ENCODE results near the gene RAB1A.
"Not testable (repeated sequence)": the region's sequence is repeated elsewhere in the genome, so short reads cannot be mapped to it uniquely, and the experiment has no call there.

RAB1A gene

DNA sequence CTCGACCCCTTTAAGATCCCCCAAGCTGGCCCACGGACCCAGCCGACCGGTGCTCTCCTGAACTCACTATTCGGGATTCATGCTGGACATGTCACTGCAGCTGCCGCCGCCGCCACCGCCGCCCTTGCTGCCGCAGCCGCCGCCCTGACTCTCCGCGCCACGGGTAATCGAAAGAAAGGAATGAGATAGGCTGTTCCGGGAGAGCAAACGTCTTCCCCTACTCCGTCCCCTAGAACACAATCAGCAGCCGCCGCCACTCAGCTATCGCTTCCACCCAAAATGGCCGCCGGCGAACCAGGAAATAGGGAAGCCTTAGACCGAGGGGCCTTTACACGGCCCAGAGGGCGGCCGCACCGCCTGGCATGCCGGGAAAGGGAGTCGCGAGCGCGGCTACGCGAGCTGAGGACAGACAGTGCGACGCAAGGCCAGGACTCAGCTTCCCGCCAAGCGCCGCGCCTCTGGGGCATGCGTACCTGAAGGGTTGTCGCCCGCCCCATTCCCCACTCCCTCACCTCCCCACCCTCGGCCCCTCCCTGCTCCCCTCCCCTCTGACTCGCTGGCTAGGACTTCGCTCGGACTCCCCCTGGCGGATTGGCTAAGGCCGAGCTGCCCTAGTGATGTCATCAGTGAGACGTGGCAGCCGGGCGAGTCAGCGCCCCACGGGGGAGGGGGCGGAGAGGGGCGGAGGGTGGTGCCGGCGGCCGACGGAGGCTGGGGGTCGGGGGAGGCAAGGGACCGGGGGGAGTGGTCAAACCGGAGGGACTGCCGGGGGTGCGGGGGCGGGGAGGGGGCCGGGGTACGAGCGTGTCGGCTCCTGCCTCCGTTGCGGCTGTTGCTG is at the start of gene RAB1A:
Gene RAB1A, minus strand, starts transcription at position 281 of the 838 bp plus-strand sequence. Its CDS starts 191 bp downstream, at position 90.
- DNase-seq (ENCODE audit: low spot score) = peak; percentile 100

- no peak for DNase-seq (ENCODE audit: low spot score)
These were observed 48.0 kb upstream of the RAB1A start for GRCh38 chr2:65177751-65178442.

GRCh38 chr2:65175894-65176530 is 46.1 kb upstream of the RAB1A start:
- no peak for DNase-seq (ENCODE audit: low spot score)

DNA sequence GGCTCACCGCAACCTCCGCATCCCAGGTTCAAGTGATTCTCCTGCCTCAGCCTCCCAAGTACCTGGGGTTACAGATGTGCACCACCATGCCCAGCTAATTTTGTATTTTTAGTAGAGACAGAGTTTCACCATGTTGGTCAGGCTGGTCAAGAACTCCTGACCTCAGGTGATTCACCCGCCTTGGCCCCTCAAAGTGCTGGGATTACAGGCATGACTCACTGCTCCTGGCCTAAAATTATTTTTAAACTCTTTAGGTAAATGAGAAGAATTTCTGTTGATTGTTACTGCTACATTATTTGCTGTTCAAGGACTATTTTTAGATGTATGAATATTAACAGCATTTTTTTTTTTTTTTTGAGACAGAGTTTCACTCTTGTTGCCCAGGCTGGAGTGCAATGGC is 44.1 kb upstream of the RAB1A start:
- DNase-seq (ENCODE audit: low spot score) = not testable (repeated sequence)

DNA sequence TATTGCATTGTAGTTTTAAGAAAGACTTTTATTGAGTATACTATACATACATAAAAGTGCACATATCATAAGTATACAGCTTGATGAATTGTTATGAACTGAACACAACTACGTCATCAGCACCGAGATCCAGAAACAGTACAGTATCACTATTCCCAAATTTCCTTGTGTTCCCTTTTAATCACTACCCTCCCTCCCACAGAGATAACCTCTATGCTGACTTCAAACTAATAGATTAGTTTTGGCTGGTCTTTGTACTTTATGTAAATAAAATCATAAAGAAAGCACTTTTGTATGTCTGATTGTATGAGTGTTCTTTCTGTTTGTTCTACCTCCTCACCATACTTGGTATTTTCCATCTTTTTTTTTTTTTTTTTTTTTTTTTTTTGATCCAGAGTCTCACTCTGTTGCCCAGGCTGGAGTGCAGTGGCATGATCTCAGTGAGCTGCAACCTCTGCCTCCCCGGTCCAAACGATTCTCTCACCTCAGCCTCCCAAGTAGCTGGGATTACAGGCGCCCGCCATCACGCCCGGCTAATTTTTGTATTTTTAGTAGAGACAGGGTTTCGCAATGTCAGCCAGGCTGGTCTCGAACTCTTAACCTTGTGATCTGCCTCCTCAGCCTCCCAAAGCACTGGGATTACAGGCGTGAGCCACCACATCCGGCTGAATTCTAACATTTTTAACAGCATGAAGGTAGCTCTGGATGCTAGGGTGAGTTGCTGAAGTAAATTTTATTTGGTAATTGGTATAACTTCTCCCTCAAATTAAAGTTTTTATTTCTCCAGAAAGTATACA is 43.3 kb upstream of the RAB1A start:
- no peak for DNase-seq (ENCODE audit: low spot score)

DNA sequence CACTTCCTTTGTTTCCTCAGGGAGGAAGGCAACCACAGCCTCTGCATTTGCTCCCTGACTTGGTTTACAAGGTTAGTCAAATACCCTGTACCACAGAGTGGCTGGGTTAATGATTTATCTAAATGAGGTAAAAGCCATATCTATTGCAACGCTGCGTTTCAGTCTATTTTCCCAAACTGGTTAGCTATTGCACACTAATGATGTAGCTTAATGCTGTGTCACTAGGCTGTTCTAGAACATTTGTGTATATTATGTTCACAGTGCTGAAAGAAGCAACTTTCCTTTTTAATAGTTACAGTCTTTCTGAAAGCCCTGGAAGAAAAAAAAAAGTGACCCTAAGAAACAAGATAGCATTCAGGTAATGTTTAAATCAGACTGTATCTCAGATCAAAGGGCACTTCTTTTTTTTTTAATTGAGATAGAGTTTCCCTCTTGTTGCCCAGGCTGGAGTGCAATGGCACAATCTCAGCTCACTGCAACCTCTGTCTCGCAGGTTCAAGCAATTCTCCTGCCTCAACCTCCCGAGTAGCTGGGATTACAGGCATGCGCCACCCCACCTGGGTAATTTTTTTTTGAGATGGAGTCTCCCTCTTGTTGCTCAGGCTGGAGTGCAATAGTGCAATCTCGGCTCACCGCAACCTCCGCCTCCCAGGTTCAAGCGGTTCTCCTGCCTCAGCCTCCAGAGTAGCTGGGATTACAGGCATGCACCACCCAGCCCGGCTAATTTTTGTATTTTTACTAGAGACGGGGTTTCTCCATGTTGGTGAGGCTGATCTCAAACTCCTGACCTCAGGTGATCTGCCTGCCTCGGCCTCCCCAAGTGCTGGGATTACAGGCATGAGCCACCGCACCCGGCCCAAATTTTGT is 40.9 kb upstream of the RAB1A start:
- DNase-seq (ENCODE audit: low spot score) = not testable (repeated sequence)

DNA sequence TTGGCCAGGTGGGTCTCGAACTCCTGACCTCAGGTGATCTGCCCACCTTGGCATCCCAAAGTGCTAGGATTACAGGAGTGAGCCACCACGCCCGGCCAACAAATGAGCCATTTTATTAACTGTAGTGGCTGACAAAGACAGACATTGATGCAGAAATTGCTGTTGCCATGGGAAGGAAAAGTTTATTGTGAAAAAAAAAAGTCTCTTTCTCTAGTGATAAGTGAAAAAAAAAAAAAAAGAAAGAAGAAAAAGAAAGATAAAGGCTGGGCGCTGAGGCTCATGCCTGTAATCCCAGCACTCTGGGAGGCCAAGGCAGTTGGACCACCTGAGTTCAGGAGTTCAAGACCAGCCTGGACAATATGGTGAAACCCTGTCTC is 39.8 kb upstream of the RAB1A start:
- DNase-seq (ENCODE audit: low spot score) = no peak

DNA sequence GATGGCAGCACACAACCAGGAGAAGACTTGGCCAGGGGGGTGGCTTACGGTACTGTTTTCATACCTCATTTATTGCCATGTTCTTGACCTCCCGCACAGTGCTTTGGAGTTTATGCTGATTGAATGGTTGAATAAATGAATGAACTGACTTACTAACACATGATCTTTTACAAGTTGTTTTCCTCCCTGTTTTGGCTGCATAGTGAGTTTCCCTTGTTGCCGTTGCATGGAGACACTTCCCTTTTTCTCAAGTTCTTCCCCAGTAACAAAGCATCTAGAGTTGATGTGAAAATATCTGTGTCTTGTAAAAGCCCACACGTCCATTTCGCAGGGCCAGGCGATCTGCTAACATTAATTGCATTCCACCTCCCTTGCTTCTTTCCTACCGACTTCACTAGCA is 35.7 kb upstream of the RAB1A start:
- peak; percentile 33 for DNase-seq (ENCODE audit: low spot score)

- peak; percentile 31 for DNase-seq (ENCODE audit: low spot score)
These were observed 34.6 kb upstream of the RAB1A start for GRCh38 chr2:65164426-65164891.

- no peak for DNase-seq (ENCODE audit: low spot score)
These were observed 31.7 kb upstream of the RAB1A start for GRCh38 chr2:65161551-65162100.

- DNase-seq (ENCODE audit: low spot score) = no peak
These were observed 30.0 kb upstream of the RAB1A start for GRCh38 chr2:65159906-65160305.

DNA sequence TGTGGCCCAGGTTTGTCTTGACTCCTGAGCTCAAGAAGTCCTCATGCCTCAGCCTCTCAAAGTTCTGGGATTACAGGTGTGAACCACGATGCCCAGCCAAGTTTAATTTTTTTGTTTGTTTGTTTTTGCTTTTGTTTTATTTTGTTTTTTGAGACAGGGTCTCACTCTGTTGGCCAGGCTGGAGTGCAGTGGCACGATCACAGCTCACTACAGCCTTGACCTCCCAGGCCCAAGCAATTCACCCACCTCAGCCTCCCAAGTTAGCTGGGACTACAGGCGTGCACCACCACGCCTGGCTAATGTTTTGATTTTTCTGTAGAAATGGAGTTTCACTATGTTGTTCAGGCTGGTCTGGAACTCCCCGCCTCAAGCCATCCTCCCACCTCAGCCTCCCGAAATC is 29.4 kb upstream of the RAB1A start:
- DNase-seq (ENCODE audit: low spot score) = no peak

DNA sequence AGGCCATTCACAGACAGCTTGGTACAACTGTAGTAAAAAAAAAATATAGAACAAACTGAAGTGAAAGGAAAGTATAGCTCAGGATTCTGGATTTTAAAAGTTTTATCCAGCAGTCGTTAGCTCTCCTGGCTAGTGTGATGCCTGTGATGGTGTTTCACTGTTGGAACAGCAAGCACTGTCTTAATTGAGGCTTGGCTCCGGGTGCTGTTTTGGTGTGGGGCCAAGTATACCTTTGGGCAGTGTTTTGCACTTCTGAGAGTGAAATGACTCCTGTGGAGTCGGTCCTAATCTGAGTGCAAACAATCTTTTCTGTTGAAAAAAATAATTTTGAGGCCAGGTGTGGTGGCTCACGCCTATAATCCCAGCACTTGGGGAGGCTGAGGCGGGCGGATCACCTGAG is 28.7 kb upstream of the RAB1A start:
- DNase-seq (ENCODE audit: low spot score) = no peak

GRCh38 chr2:65157856-65158255 is 27.9 kb upstream of the RAB1A start:
- not testable (repeated sequence) for DNase-seq (ENCODE audit: low spot score)

DNA sequence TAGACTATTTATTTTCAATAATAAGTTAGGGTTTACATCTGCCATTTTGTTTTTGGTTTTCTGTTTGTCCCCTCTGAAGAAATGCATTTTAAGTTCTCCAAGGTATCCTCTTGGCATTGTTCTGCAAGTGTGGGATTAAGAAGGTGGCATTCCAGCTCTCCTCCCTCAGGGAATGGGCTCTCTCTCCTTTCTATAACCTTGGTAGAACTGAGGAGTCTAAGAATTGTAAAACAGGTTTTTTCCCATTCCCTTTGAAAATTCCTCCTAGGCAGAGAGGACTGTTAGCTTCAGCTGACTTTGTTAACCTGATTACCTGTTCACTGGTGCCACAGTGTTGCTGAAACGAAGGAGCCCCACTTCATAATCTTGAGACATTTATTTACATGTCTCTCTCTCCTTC is 26.1 kb upstream of the RAB1A start:
- DNase-seq (ENCODE audit: low spot score) = no peak

- DNase-seq (ENCODE audit: low spot score) = no peak
These were observed 23.6 kb upstream of the RAB1A start for GRCh38 chr2:65153515-65153914.

GRCh38 chr2:65146078-65146477 is 16.2 kb upstream of the RAB1A start:
- no peak for DNase-seq (ENCODE audit: low spot score)

GRCh38 chr2:65144571-65144970 is 14.7 kb upstream of the RAB1A start:
- DNase-seq (ENCODE audit: low spot score) = no peak

GRCh38 chr2:65142515-65142914 is 12.6 kb upstream of the RAB1A start:
- DNase-seq (ENCODE audit: low spot score) = no peak

DNA sequence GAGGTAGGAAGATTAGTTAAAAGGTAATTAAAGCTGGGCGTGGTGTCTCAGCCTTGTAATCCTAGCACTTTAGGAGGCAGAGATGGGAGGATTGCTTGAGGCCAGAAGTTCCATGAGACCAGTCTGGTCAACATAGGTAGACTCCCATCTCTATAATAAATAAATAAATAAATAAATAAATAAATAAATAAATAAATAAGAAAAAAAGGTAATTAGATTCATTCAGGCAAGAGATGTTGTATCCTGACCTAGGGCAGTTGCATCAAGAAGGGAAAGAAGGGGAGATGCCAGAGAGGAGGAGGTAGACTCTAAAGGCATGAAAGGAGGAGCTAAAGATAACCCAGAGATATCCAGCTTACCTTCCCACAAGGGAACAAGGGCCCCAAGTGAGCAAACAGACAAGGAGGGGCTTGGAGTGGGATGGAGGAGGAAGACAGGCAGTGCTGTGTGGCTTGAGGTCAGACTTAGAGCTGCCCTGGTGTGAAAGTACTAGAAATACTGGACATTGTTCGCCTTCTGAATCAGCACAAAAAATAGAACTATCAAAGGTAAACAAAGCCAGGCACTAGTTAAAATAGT is 7.4 kb upstream of the RAB1A start:
- DNase-seq (ENCODE audit: low spot score) = no peak
